GM13977 (cell line): ENCODE data around the gene SV2C.
A peak's percentile ranks its signal among the peaks of the same experiment; 100 is the strongest.
"Not testable (repeated sequence)": the region's sequence is repeated elsewhere in the genome, so short reads cannot be mapped to it uniquely, and the experiment has no call there.

ENCODE experiments used
- DNase-seq: peaks from one replicate; pipeline ENCODE4 v3.0.0; 2012; ENCODE audit warnings: low spot score
- CTCF ChIP-seq: IDR thresholded peaks from 2 replicates; pipeline ENCODE4 v1.5.1; 2012; ENCODE audit warnings: mild to moderate bottlenecking, control low read depth; ENCODE audit not compliant: insufficient read depth; ENCODE audit errors: extremely low read depth, missing control alignments
- in situ Hi-C: fragments of 300-500 bp; cut with MboI; formaldehyde crosslinking; loops from one replicate; pipeline ENCODE4 v1.12.0; 2022; ENCODE audit warnings: low sequenced_read_pairs, low pct_unique_long_range_greater_than_20kb, mixed read lengths, inconsistent platforms; ENCODE audit not compliant: unreplicated experiment

The SV2C gene

GRCh38 chr5:76333571-76333970 lies 250.4 kb downstream of the SV2C start:
- in situ Hi-C loops = no loop called here
- TF ChIP-seq CTCF = no peak

GRCh38 chr5:76334574-76334973 lies 251.4 kb downstream of the SV2C start:
- DNase-seq = no peak
- in situ Hi-C loops = no loop called here
- no peak for TF ChIP-seq CTCF

More at GRCh38 chr5:76333571-76333970, 250.4 kb downstream of the SV2C start:
- DNase-seq = no peak

GRCh38 chr5:76335451-76335850 lies 252.3 kb downstream of the SV2C start:
- DNase-seq, in situ Hi-C loops: not testable (repeated sequence)

GRCh38 chr5:76336253-76336809 lies 253.1 kb downstream of the SV2C start:
- in situ Hi-C loops, DNase-seq: not testable (repeated sequence)

- peak; percentile 63 for DNase-seq
- in situ Hi-C loops = no loop called here
These were observed 254.8 kb downstream of the SV2C start for GRCh38 chr5:76337953-76338451.

GRCh38 chr5:76339919-76340318 lies 256.7 kb downstream of the SV2C start:
- no peak for DNase-seq
- TF ChIP-seq CTCF = no peak
- in situ Hi-C loops = no loop called here

More at GRCh38 chr5:76337953-76338451, 254.8 kb downstream of the SV2C start:
- TF ChIP-seq CTCF = peak; percentile 57

GRCh38 chr5:76341651-76342334 lies 258.6 kb downstream of the SV2C start:
- in situ Hi-C loops = no loop called here
- TF ChIP-seq CTCF = no peak
- no peak for DNase-seq
